Naive B cell (primary cell): ENCODE results near the gene TIMM23B. TPM values are rescaled to one million over a fixed set of nuclear protein-coding genes. Genes with fewer than 3 reads are reported as not detected.
"Not testable (repeated sequence)": the region's sequence is repeated elsewhere in the genome, so short reads cannot be mapped to it uniquely, and the experiment has no call there.

Source experiments
- ATAC-seq, 2 donors: fragments of 150-1000 bp; cut with Tn5 transposase; 2 replicates each; pipeline ENCODE4 v1.10.0; 2021; ENCODE audit warnings: low read depth in 2 of 2, mild to moderate bottlenecking in 2 of 2, moderate library complexity in 2 of 2
- DNase-seq: peaks from one replicate; pipeline ENCODE4 v3.0.0; 2022
- H3K27ac Mint-ChIP-seq, 6 donors: one replicate each; pipeline ENCODE4 v1.8.0; 2020 to 2022; ENCODE audit warnings: mild to moderate bottlenecking in 6 of 6, mixed read lengths in 6 of 6, moderate library complexity in 5 of 6, inconsistent platforms in 2 of 6
- H3K27me3 Mint-ChIP-seq, 3 donors: one replicate each; pipeline ENCODE4 v1.8.0; 2021 to 2022; ENCODE audit warnings: mixed read lengths in 3 of 3, mild to moderate bottlenecking in 1 of 3
- H3K36me3 Mint-ChIP-seq, 2 donors: one replicate each; pipeline ENCODE4 v1.8.0; 2020 to 2022; ENCODE audit warnings: mixed read lengths in 2 of 2, inconsistent platforms in 1 of 2, mild to moderate bottlenecking in 1 of 2
- H3K4me1 Mint-ChIP-seq, 3 donors: one replicate each; pipeline ENCODE4 v1.8.0; 2020 to 2022; ENCODE audit warnings: mixed read lengths in 3 of 3, inconsistent platforms in 1 of 3, mild to moderate bottlenecking in 1 of 3, moderate library complexity in 1 of 3
- H3K4me3 Mint-ChIP-seq, 8 donors: one replicate each; pipeline ENCODE4 v1.8.0; 2020 to 2022; ENCODE audit warnings: mild to moderate bottlenecking in 8 of 8, mixed read lengths in 8 of 8, moderate library complexity in 8 of 8, inconsistent platforms in 2 of 8
- H3K9me3 Mint-ChIP-seq, 7 donors: one replicate each; pipeline ENCODE4 v1.8.0; 2020 to 2022; ENCODE audit warnings: mixed read lengths in 7 of 7, mild to moderate bottlenecking in 5 of 7, inconsistent platforms in 2 of 7, moderate library complexity in 1 of 7
- polyA plus RNA-seq, 6 donors: library from polyadenylated mRNA; unstranded; fragments of 300-500 nt; fragmentation: Illumina TruSeq; gene quantifications; one replicate each; pipeline ENCODE4 v1.2.3, GENCODE V29; 2021; ENCODE audit warnings: low read depth in 6 of 6

The TIMM23B gene
- polyA plus RNA-seq, result 10 to 100 TPM in 5 of 6 donors, 1 to 10 TPM in 1; 10.0 to 35.4 (median 15.1) TPM

- not testable (repeated sequence) for H3K36me3 Mint-ChIP-seq, H3K9me3 Mint-ChIP-seq, H3K27me3 Mint-ChIP-seq
- peak within 1 kb of the TSS; percentile 99 to 100 (median 100) for H3K4me3 Mint-ChIP-seq
- DNase-seq (peak; percentile 84), ATAC-seq (peak; percentile 87 to 89)
- H3K4me1 Mint-ChIP-seq, result peaks cover 23 to 37% (median 31%) of the 10 kb centered on the region in 3 donors
- peak within 1 kb of the TSS; percentile 92 to 98 (median 94) for H3K27ac Mint-ChIP-seq
Measured at GRCh38 chr10:49941447-49942338, at the start of gene TIMM23B, which contains the start of gene PARG. TSS of gene TIMM23B (plus strand) at chr10:49942053. CDS start at chr10:49942195, 142 bp downstream. TSS of gene PARG (minus strand) at chr10:49942027. CDS start at chr10:49941725, 302 bp downstream.

- DNase-seq, H3K4me1 Mint-ChIP-seq, H3K9me3 Mint-ChIP-seq, H3K27me3 Mint-ChIP-seq, ATAC-seq, H3K4me3 Mint-ChIP-seq, H3K27ac Mint-ChIP-seq: not testable (repeated sequence)
- H3K36me3 Mint-ChIP-seq, result peaks cover 11 to 19% of the 10 kb centered on the region in 2 donors
Measured at GRCh38 chr10:49899999-49900398, 41.9 kb upstream of the TIMM23B start.

- not testable (repeated sequence) for H3K9me3 Mint-ChIP-seq, H3K4me1 Mint-ChIP-seq, H3K4me3 Mint-ChIP-seq, H3K27me3 Mint-ChIP-seq, ATAC-seq, H3K27ac Mint-ChIP-seq, DNase-seq
- peaks cover 10 to 19% of the 10 kb centered on the region in 2 donors for H3K36me3 Mint-ChIP-seq
Measured at GRCh38 chr10:49900406-49900805, 41.4 kb upstream of the TIMM23B start.

GRCh38 chr10:49903829-49904228, 38.0 kb upstream of the TIMM23B start:
- DNase-seq, ATAC-seq, H3K4me3 Mint-ChIP-seq, H3K9me3 Mint-ChIP-seq, H3K27me3 Mint-ChIP-seq, H3K4me1 Mint-ChIP-seq: not testable (repeated sequence)
- Mint-ChIP-seq H3K36me3 (peaks cover 0 to 10% of the 10 kb centered on the region in 2 donors), H3K27ac (peak overlapping the region in 1 of 6 donors; percentile 87)

- H3K4me1 Mint-ChIP-seq, H3K36me3 Mint-ChIP-seq, ATAC-seq, H3K27ac Mint-ChIP-seq, DNase-seq, H3K4me3 Mint-ChIP-seq, H3K27me3 Mint-ChIP-seq, H3K9me3 Mint-ChIP-seq: not testable (repeated sequence)
Measured at GRCh38 chr10:49908290-49909080, 33.4 kb upstream of the TIMM23B start.

GRCh38 chr10:49910295-49910694, 31.6 kb upstream of the TIMM23B start:
- H3K4me1 Mint-ChIP-seq, H3K27ac Mint-ChIP-seq, H3K36me3 Mint-ChIP-seq, H3K27me3 Mint-ChIP-seq, ATAC-seq, DNase-seq, H3K9me3 Mint-ChIP-seq, H3K4me3 Mint-ChIP-seq: not testable (repeated sequence)

- H3K27me3 Mint-ChIP-seq, H3K4me1 Mint-ChIP-seq, H3K27ac Mint-ChIP-seq, DNase-seq, H3K36me3 Mint-ChIP-seq, ATAC-seq, H3K9me3 Mint-ChIP-seq, H3K4me3 Mint-ChIP-seq: not testable (repeated sequence)
Measured at GRCh38 chr10:49916451-49916850, 25.4 kb upstream of the TIMM23B start.

GRCh38 chr10:49917927-49918326, 23.9 kb upstream of the TIMM23B start:
- H3K27ac Mint-ChIP-seq, H3K9me3 Mint-ChIP-seq, H3K27me3 Mint-ChIP-seq, H3K4me3 Mint-ChIP-seq, DNase-seq, H3K4me1 Mint-ChIP-seq, H3K36me3 Mint-ChIP-seq, ATAC-seq: not testable (repeated sequence)

- H3K27me3 Mint-ChIP-seq, H3K27ac Mint-ChIP-seq, H3K4me3 Mint-ChIP-seq, H3K4me1 Mint-ChIP-seq, DNase-seq, ATAC-seq, H3K36me3 Mint-ChIP-seq, H3K9me3 Mint-ChIP-seq: not testable (repeated sequence)
Measured at GRCh38 chr10:49922041-49922440, 19.8 kb upstream of the TIMM23B start.

- ATAC-seq, H3K27ac Mint-ChIP-seq, H3K9me3 Mint-ChIP-seq, H3K36me3 Mint-ChIP-seq, H3K27me3 Mint-ChIP-seq, H3K4me3 Mint-ChIP-seq, DNase-seq, H3K4me1 Mint-ChIP-seq: not testable (repeated sequence)
Measured at GRCh38 chr10:49923572-49923971, 18.3 kb upstream of the TIMM23B start.

- not testable (repeated sequence) for ATAC-seq, H3K27ac Mint-ChIP-seq, H3K4me1 Mint-ChIP-seq
Measured at GRCh38 chr10:49931276-49931675, 10.6 kb upstream of the TIMM23B start.

GRCh38 chr10:49931959-49932728, 9.7 kb upstream of the TIMM23B start:
- not testable (repeated sequence) for H3K27me3 Mint-ChIP-seq, ATAC-seq, H3K27ac Mint-ChIP-seq, H3K4me3 Mint-ChIP-seq, DNase-seq, H3K36me3 Mint-ChIP-seq, H3K4me1 Mint-ChIP-seq, H3K9me3 Mint-ChIP-seq

More at GRCh38 chr10:49931276-49931675, 10.6 kb upstream of the TIMM23B start:
- H3K36me3 Mint-ChIP-seq, H3K27me3 Mint-ChIP-seq, DNase-seq, H3K4me3 Mint-ChIP-seq, H3K9me3 Mint-ChIP-seq: not testable (repeated sequence)

- Mint-ChIP-seq H3K4me3 (peak overlapping the region; percentile 99 to 100 (median 100)), H3K27ac (peak overlapping the region; percentile 92 to 98 (median 94)), H3K4me1 (peaks cover 23 to 34% (median 31%) of the 10 kb centered on the region in 3 donors)
- peak; percentile 3 to 6 for ATAC-seq
- H3K27me3 Mint-ChIP-seq, H3K9me3 Mint-ChIP-seq, H3K36me3 Mint-ChIP-seq, DNase-seq: not testable (repeated sequence)
Measured at GRCh38 chr10:49942339-49942705, 469 bp downstream of the TIMM23B start.
